ENCODE results near the gene ARHGEF12. TPM values are rescaled to one million over a fixed set of nuclear protein-coding genes. Genes with fewer than 3 reads are reported as not detected.

The ARHGEF12 gene
- total RNA-seq, 1 experiment from 2014 or later, result 132 TPM

DNA sequence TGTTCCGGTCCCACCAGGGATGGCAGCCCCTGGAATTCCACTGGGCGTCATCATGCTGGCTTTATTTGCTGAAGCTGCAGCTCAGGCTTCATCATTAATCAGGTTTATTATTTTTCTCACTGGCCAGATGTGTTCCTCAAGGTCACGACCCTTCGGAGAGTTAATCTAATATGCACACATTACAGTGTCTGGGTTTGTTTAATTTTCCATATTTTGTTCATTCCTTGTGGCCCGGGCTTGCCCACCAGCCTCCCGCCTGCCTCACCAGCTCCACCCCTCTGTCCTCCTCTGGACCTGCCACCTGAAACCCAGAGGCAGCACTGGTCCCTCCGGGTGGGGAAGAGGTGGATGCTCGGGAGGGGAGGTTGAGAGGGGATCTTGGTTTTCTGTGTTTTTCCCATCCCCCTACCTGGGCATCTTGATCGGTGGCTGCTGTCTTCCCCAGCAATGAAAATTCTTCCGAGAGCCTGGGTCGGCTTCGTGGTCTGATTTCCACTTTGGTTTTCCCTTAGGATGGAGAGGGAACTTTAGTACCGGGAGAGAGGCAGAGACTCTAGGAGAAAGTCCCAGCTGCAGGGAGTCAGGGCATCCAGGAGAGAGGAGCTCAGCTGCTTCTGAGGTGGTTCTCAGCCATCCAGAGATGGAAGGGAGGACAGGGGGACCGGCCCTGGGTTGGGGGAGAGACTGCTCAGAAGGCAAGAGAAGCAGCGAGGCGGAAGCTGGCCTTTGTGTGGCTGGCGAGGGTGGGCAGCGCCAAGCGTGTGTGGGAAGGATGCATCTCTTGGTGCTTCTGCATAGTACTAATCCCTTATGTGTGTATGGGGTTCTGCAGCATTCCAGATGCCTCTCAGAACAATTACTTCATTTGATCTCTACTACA lies 177.5 kb downstream of the ARHGEF12 start:
- POLR2A ChIA-PET (ENCODE audit: low non-redundant PET), result no interaction called here
- H3K4me3 ChIP-seq (ENCODE audit: low read depth, low read length, poor library complexity, severe bottlenecking), result no peak overlapping the region
- BruUV-seq (replicated peaks), result no TSS peak
- H3K9me3 ChIP-seq (ENCODE audit: low read depth, low read length, poor library complexity, severe bottlenecking), result no peaks in the 10 kb centered on the region
- TF ChIP-seq, protein P1, sequence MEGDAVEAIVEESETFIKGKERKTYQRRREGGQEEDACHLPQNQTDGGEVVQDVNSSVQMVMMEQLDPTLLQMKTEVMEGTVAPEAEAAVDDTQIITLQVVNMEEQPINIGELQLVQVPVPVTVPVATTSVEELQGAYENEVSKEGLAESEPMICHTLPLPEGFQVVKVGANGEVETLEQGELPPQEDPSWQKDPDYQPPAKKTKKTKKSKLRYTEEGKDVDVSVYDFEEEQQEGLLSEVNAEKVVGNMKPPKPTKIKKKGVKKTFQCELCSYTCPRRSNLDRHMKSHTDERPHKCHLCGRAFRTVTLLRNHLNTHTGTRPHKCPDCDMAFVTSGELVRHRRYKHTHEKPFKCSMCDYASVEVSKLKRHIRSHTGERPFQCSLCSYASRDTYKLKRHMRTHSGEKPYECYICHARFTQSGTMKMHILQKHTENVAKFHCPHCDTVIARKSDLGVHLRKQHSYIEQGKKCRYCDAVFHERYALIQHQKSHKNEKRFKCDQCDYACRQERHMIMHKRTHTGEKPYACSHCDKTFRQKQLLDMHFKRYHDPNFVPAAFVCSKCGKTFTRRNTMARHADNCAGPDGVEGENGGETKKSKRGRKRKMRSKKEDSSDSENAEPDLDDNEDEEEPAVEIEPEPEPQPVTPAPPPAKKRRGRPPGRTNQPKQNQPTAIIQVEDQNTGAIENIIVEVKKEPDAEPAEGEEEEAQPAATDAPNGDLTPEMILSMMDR (conservative IDR thresholded peaks at IDR 0.05; ENCODE audit: low read depth, low read length), result no peak
- no peak for TF ChIP-seq EZH2 (IDR thresholded peaks at IDR 0.05; ENCODE audit: borderline replicate concordance, low read depth, low read length, poor library complexity, severe bottlenecking)
- no peak for DNase-seq (ENCODE audit: low spot score)
- CTCF ChIA-PET, result interaction anchor here (0.9 kb wide), 1 partner anchor 172 kb away, joined by 5 read pairs; no protein-coding TSS in a partner anchor
- H3K36me3 ChIP-seq (ENCODE audit: insufficient read depth, low read length, poor library complexity, severe bottlenecking), result no peaks in the 10 kb centered on the region
- H3K27me3 ChIP-seq (replicated peaks; ENCODE audit: insufficient read depth, low read depth, low read length, poor library complexity), result peaks cover 32% of the 10 kb centered on the region
- intact Hi-C loops (cut with micrococcal nuclease; ENCODE audit: unreplicated experiment), result no loop called here
- H3K4me1 ChIP-seq (ENCODE audit: insufficient read depth, low read length, poor library complexity, severe bottlenecking), result no peaks in the 10 kb centered on the region
- H3K27ac ChIP-seq (ENCODE audit: low read depth, low read length, poor library complexity, severe bottlenecking), result no peak overlapping the region

DNA sequence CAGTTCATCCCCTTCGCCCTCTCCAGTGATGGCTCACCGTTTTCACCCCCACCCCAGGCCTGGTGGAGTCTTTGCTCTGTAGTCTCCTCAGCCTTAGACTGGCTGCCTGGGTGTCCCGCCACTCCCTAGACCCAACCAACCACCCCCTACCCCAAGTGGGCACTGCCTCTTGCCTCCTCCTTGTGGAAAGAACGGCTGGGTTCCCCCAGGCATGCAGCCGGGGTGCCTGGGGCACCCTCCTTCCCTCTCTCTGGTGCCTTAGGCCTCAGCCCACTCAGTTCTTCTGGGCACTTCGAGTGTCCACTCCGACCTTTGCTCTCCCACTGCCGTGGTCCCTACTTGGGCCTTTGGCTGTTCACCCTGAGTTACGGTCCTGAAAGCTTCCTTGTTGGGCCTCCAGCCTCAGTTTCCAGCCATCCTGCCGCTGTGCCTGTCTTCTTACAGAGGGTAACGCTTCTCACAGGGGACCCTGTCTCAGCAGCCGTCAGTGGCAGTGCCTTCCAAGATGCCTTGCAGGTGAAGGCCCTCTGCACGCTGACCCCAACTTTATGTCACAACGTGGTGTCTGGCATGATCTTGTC lies 178.4 kb downstream of the ARHGEF12 start:
- Histone ChIP-seq H3K27me3 (replicated peaks; ENCODE audit: insufficient read depth, low read depth, low read length, poor library complexity) (peaks cover 27% of the 10 kb centered on the region), H3K36me3 (ENCODE audit: insufficient read depth, low read length, poor library complexity, severe bottlenecking) (no peaks in the 10 kb centered on the region), H3K27ac (ENCODE audit: low read depth, low read length, poor library complexity, severe bottlenecking) (no peak overlapping the region), H3K4me3 (ENCODE audit: low read depth, low read length, poor library complexity, severe bottlenecking) (no peak overlapping the region), H3K4me1 (ENCODE audit: insufficient read depth, low read length, poor library complexity, severe bottlenecking) (no peaks in the 10 kb centered on the region), H3K9me3 (ENCODE audit: low read depth, low read length, poor library complexity, severe bottlenecking) (no peaks in the 10 kb centered on the region)
- TF ChIP-seq EZH2 (IDR thresholded peaks at IDR 0.05; ENCODE audit: borderline replicate concordance, low read depth, low read length, poor library complexity, severe bottlenecking), result no peak
- TF ChIP-seq, protein P1 (conservative IDR thresholded peaks at IDR 0.05; ENCODE audit: low read depth, low read length), result no peak
- CTCF ChIA-PET, result no interaction called here
- POLR2A ChIA-PET (ENCODE audit: low non-redundant PET), result no interaction called here
- intact Hi-C loops (cut with micrococcal nuclease; ENCODE audit: unreplicated experiment), result no loop called here
- DNase-seq (ENCODE audit: low spot score), result no peak
- no TSS peak for BruUV-seq (replicated peaks)

DNA sequence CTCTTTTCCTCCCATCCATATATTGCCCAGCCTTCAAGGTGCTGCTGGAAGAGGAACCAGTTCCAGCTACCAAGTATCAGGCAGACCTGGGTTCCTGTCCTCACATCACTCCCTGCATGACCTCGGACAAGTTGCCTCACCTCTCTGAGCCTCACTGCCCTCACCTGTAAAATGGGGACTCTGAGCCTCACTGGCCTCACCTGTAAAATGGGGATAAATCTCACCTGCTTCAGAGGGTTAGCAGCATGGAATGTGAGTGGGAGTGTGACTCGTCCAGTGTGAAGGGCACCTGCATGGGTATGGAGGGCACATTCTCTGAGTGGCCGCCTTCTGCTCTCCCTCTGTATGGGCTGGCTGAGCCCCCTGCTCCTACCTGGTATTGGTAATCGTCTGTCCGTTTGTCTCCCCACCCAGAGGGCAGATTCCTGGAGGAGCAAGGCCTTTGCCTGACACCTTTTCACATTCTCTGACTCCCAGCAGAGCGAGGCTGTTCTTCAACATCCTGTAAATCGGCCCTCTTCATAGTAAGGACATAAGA lies 179.0 kb downstream of the ARHGEF12 start:
- intact Hi-C loops (cut with micrococcal nuclease; ENCODE audit: unreplicated experiment), result no loop called here
- ChIA-PET CTCF (no interaction called here), POLR2A (ENCODE audit: low non-redundant PET) (no interaction called here)
- no peaks in the 10 kb centered on the region for H3K9me3 ChIP-seq (ENCODE audit: low read depth, low read length, poor library complexity, severe bottlenecking)
- BruUV-seq (replicated peaks), result no TSS peak
- DNase-seq (ENCODE audit: low spot score), result no peak
- no peak for TF ChIP-seq EZH2 (IDR thresholded peaks at IDR 0.05; ENCODE audit: borderline replicate concordance, low read depth, low read length, poor library complexity, severe bottlenecking)
- TF ChIP-seq, protein P1 (conservative IDR thresholded peaks at IDR 0.05; ENCODE audit: low read depth, low read length), result no peak
- H3K36me3 ChIP-seq (ENCODE audit: insufficient read depth, low read length, poor library complexity, severe bottlenecking), result no peaks in the 10 kb centered on the region
- H3K27ac ChIP-seq (ENCODE audit: low read depth, low read length, poor library complexity, severe bottlenecking), result no peak overlapping the region
- H3K4me1 ChIP-seq (ENCODE audit: insufficient read depth, low read length, poor library complexity, severe bottlenecking), result no peaks in the 10 kb centered on the region
- H3K4me3 ChIP-seq (ENCODE audit: low read depth, low read length, poor library complexity, severe bottlenecking), result no peak overlapping the region
- peaks cover 27% of the 10 kb centered on the region for H3K27me3 ChIP-seq (replicated peaks; ENCODE audit: insufficient read depth, low read depth, low read length, poor library complexity)
